CD14-positive monocyte (primary cell): ENCODE measurements around the gene C1orf226. TPM values are rescaled to one million over a fixed set of nuclear protein-coding genes. Genes with fewer than 3 reads are reported as not detected.

Experiments
- DNase-seq, 3 donors: peaks; one replicate each; pipeline ENCODE4 v3.0.0-alpha.2; 2011 to 2022
- H2AFZ ChIP-seq: 2 replicates; pipeline ENCODE4 v1.6.0; 2012; ENCODE audit warnings: mild to moderate bottlenecking, low read depth, low read length, inconsistent platforms; ENCODE audit not compliant: insufficient read depth, poor library complexity, severe bottlenecking
- H3K27ac ChIP-seq, 2 donors: 1 replicate in 1 of 2; 2 replicates in 1 of 2; pipeline ENCODE4 v1.5.1; 2012 to 2013; ENCODE audit warnings: low read length in 2 of 2, control low read depth in 1 of 2, inconsistent platforms in 1 of 2, low read depth in 1 of 2, mild to moderate bottlenecking in 1 of 2
- H3K27me3 ChIP-seq, 2 donors: one replicate each; pipeline versions ENCODE4 v1.6.0 to v1.6.1; 2011 to 2013; ENCODE audit warnings: low read length in 2 of 2; ENCODE audit not compliant: control insufficient read depth in 2 of 2, insufficient read depth in 2 of 2
- H3K36me3 ChIP-seq, 2 donors: replicated peaks in 1 of 2; 1 replicate in 1 of 2; 2 replicates in 1 of 2; pipeline versions ENCODE4 v1.5.1 to v1.6.1; 2012 to 2013; ENCODE audit warnings: low read length in 2 of 2, control low read depth in 1 of 2, inconsistent platforms in 1 of 2, mild to moderate bottlenecking in 1 of 2; ENCODE audit not compliant: insufficient read depth in 2 of 2, control insufficient read depth in 1 of 2
- H3K4me1 ChIP-seq, 2 donors: 1 replicate in 1 of 2; 2 replicates in 1 of 2; pipeline versions ENCODE4 v1.5.1 to v1.6.1; 2012 to 2013; ENCODE audit warnings: low read length in 2 of 2, control low read depth in 1 of 2, inconsistent platforms in 1 of 2, mild to moderate bottlenecking in 1 of 2, moderate library complexity in 1 of 2; ENCODE audit not compliant: insufficient read depth in 2 of 2, control insufficient read depth in 1 of 2
- H3K4me2 ChIP-seq: replicated peaks from 2 replicates; pipeline ENCODE3; 2012; ENCODE audit warnings: low read length, moderate library complexity, mild to moderate bottlenecking; ENCODE audit not compliant: poor library complexity, severe bottlenecking; ENCODE audit errors: extremely low read depth
- H3K4me3 ChIP-seq, 3 experiments: fragments of 200-600 bp in 1 of 3; sonication (generic) in 1 of 3; replicated peaks in 1 of 3; 1 replicate in 2 of 3; 2 replicates in 1 of 3; pipeline ENCODE4 v1.5.1; 2011 to 2013; ENCODE audit warnings: low read length in 3 of 3, mild to moderate bottlenecking in 3 of 3, control low read depth in 2 of 3, low read depth in 2 of 3, inconsistent platforms in 1 of 3, moderate library complexity in 1 of 3
- H3K79me2 ChIP-seq: 2 replicates; pipeline ENCODE4 v1.6.0; 2012; ENCODE audit warnings: mild to moderate bottlenecking, control low read depth, inconsistent platforms, low read length, moderate library complexity; ENCODE audit not compliant: insufficient read depth
- H3K9ac ChIP-seq: 2 replicates; pipeline ENCODE4 v1.6.0; 2017; ENCODE audit warnings: low read length, mild to moderate bottlenecking; ENCODE audit not compliant: insufficient read depth, poor library complexity, severe bottlenecking
- H3K9me3 ChIP-seq, 2 donors: replicated peaks in 1 of 2; 1 replicate in 1 of 2; 2 replicates in 1 of 2; pipeline versions ENCODE4 v1.5.1 to v1.6.1; 2012 to 2013; ENCODE audit warnings: low read length in 2 of 2, control low read depth in 1 of 2; ENCODE audit not compliant: control insufficient read depth in 1 of 2, insufficient read depth in 1 of 2
- H4K20me1 ChIP-seq: 2 replicates; pipeline ENCODE4 v1.6.0; 2012; ENCODE audit warnings: mild to moderate bottlenecking, low read length, control low read depth, moderate library complexity; ENCODE audit not compliant: insufficient read depth
- H3K27ac Mint-ChIP-seq, 7 donors: one replicate each; pipeline ENCODE4 v1.8.0; 2020; ENCODE audit warnings: mild to moderate bottlenecking in 7 of 7, mixed read lengths in 7 of 7, moderate library complexity in 6 of 7, inconsistent platforms in 2 of 7
- H3K27me3 Mint-ChIP-seq, 3 donors: one replicate each; pipeline ENCODE4 v1.8.0; 2021 to 2022; ENCODE audit warnings: low read depth in 3 of 3, mild to moderate bottlenecking in 3 of 3, mixed read lengths in 3 of 3, moderate library complexity in 3 of 3, inconsistent platforms in 1 of 3
- H3K36me3 Mint-ChIP-seq, 2 donors: one replicate each; pipeline ENCODE4 v1.8.0; 2020; ENCODE audit warnings: mixed read lengths in 2 of 2, inconsistent platforms in 1 of 2, mild to moderate bottlenecking in 1 of 2
- H3K4me1 Mint-ChIP-seq: one replicate; pipeline ENCODE4 v1.8.0; 2020; ENCODE audit warnings: mild to moderate bottlenecking, mixed read lengths
- H3K4me3 Mint-ChIP-seq, 2 donors: one replicate each; pipeline ENCODE4 v1.8.0; 2020; ENCODE audit warnings: mild to moderate bottlenecking in 2 of 2, mixed read lengths in 2 of 2, moderate library complexity in 1 of 2
- H3K9me3 Mint-ChIP-seq, 7 donors: one replicate each; pipeline ENCODE4 v1.8.0; 2020 to 2022; ENCODE audit warnings: mixed read lengths in 7 of 7, mild to moderate bottlenecking in 6 of 7, moderate library complexity in 6 of 7, inconsistent platforms in 2 of 7
- CTCF ChIP-seq: fragments of 200-600 bp; IDR thresholded peaks from one replicate; pipeline ENCODE4 v1.8.0; 2022; ENCODE audit warnings: antibody characterized with exemption, mild to moderate bottlenecking
- WGBS: methylation state at CpG from one replicate; pipeline ENCODE4 v1.1.5; 2013; ENCODE audit warnings: missing lambda C conversion rate; ENCODE audit not compliant: insufficient coverage; 5-methylcytosine and 5-hydroxymethylcytosine counted together
- intact Hi-C, 2 donors: fragments of 100-400 bp; cut with micrococcal nuclease; formaldehyde crosslinking; loops; one replicate each; pipeline versions ENCODE4 v1.15.0 to v1.15.1; 2023
- polyA plus RNA-seq, 3 donors: library from polyadenylated mRNA; depleted of rRNA in 1 of 3; unstranded in 2 of 3; stranded (reverse) in 1 of 3; fragments of 300-500 nt in 2 of 3; fragments of >200 nt in 1 of 3; fragmentation: Illumina TruSeq in 2 of 3; gene quantifications; 1 replicate in 2 of 3; 2 replicates in 1 of 3; pipeline ENCODE4 v1.2.3, GENCODE V29; 2012 to 2021

The C1orf226 gene
- polyA plus RNA-seq, 3 donors = 0.10 to 0.31 TPM; not detected in 1

GRCh38 chr1:162360874-162361260 is 20.7 kb upstream of the C1orf226 start:
- Histone ChIP-seq H3K36me3 (no peaks in the 10 kb centered on the region), H2AFZ (no peak overlapping the region), H3K27me3 (no peaks in the 10 kb centered on the region), H3K9ac (no peak overlapping the region), H3K4me2 (no peak overlapping the region), H3K27ac (no peak overlapping the region), H3K4me3 (no peak overlapping the region), H4K20me1 (no peaks in the 10 kb centered on the region), H3K4me1 (no peaks in the 10 kb centered on the region), H3K79me2 (no peaks in the 10 kb centered on the region), H3K9me3 (no peaks in the 10 kb centered on the region)
- peaks cover 0 to 5% (median 4%) of the 10 kb centered on the region in 3 donors for H3K27me3 Mint-ChIP-seq
- intact Hi-C loops = no loop called here
- no peaks in the 10 kb centered on the region for H3K9me3 Mint-ChIP-seq
- no peak overlapping the region for H3K27ac Mint-ChIP-seq
- TF ChIP-seq CTCF = no peak
- peaks cover 12% of the 10 kb centered on the region for H3K4me1 Mint-ChIP-seq
- DNase-seq = no peak
- WGBS = 100% methylated on average over 4 of the region's 4 CpGs
- H3K4me3 Mint-ChIP-seq = no peak overlapping the region
- H3K36me3 Mint-ChIP-seq = peaks cover 0 to 12% of the 10 kb centered on the region in 2 donors

- Histone ChIP-seq H3K27ac (no peak overlapping the region), H3K4me2 (no peak overlapping the region), H3K4me3 (no peak overlapping the region), H3K9me3 (no peaks in the 10 kb centered on the region), H4K20me1 (no peaks in the 10 kb centered on the region), H3K79me2 (no peaks in the 10 kb centered on the region), H3K9ac (no peak overlapping the region), H3K4me1 (no peaks in the 10 kb centered on the region), H3K36me3 (no peaks in the 10 kb centered on the region), H2AFZ (no peak overlapping the region), H3K27me3 (no peaks in the 10 kb centered on the region)
- intact Hi-C loops = no loop called here
- H3K4me3 Mint-ChIP-seq = no peak overlapping the region
- H3K27me3 Mint-ChIP-seq = peaks cover 0 to 5% (median 4%) of the 10 kb centered on the region in 3 donors
- TF ChIP-seq CTCF = no peak
- 97% methylated on average over 4 of the region's 5 CpGs for WGBS
- peaks cover 12% of the 10 kb centered on the region for H3K4me1 Mint-ChIP-seq
- H3K36me3 Mint-ChIP-seq = peaks cover 0 to 12% of the 10 kb centered on the region in 2 donors
- H3K27ac Mint-ChIP-seq = no peak overlapping the region
- H3K9me3 Mint-ChIP-seq = no peaks in the 10 kb centered on the region
- no peak for DNase-seq
Measured at GRCh38 chr1:162361349-162361748, 20.2 kb upstream of the C1orf226 start.
